Fibroblast of peridontal ligament (primary cell): Measurements from ENCODE around the gene COL16A1.

ENCODE experiments used
- DNase-seq: peaks from one replicate; pipeline ENCODE4 v3.0.0-alpha.2; 2010; ENCODE audit errors: extremely low read depth

The COL16A1 gene

GRCh38 chr1:31703431-31704270 is at the start of gene COL16A1:
COL16A1 (minus strand) TSS chr1:31704017; CDS start chr1:31702193, 1,824 bp downstream.
- DNase-seq = peak; percentile 77

- DNase-seq = no peak
Measured at GRCh38 chr1:31752952-31753475, 49.2 kb upstream of the COL16A1 start.

- no peak for DNase-seq
Measured at GRCh38 chr1:31752258-31752657, 48.4 kb upstream of the COL16A1 start.

- no peak for DNase-seq
Measured at GRCh38 chr1:31751822-31752241, 48.0 kb upstream of the COL16A1 start.

GRCh38 chr1:31750858-31751510 is 47.2 kb upstream of the COL16A1 start:
- DNase-seq = peak; percentile 62

- no peak for DNase-seq
Measured at GRCh38 chr1:31749785-31750735, 46.2 kb upstream of the COL16A1 start.

- no peak for DNase-seq
Measured at GRCh38 chr1:31748365-31748764, 44.5 kb upstream of the COL16A1 start.

- DNase-seq = no peak
Measured at GRCh38 chr1:31747304-31747703, 43.5 kb upstream of the COL16A1 start.

GRCh38 chr1:31746687-31747086 is 42.9 kb upstream of the COL16A1 start:
- no peak for DNase-seq

- no peak for DNase-seq
Measured at GRCh38 chr1:31745946-31746670, 42.3 kb upstream of the COL16A1 start.

- peak; percentile 56 for DNase-seq
Measured at GRCh38 chr1:31745096-31745945, 41.5 kb upstream of the COL16A1 start.

GRCh38 chr1:31744165-31744888 is 40.5 kb upstream of the COL16A1 start:
- no peak for DNase-seq

- no peak for DNase-seq
Measured at GRCh38 chr1:31742462-31743212, 38.8 kb upstream of the COL16A1 start.

- no peak for DNase-seq
Measured at GRCh38 chr1:31739346-31739745, 35.5 kb upstream of the COL16A1 start.

- no peak for DNase-seq
Measured at GRCh38 chr1:31736675-31737074, 32.9 kb upstream of the COL16A1 start.

- no peak for DNase-seq
Measured at GRCh38 chr1:31735571-31735970, 31.8 kb upstream of the COL16A1 start.

GRCh38 chr1:31734582-31735107 is 30.8 kb upstream of the COL16A1 start:
- DNase-seq = no peak
